Spleen (tissue), 7 donors: Measurements from ENCODE around the gene EPHB1.

ENCODE experiments used
- POLR2A ChIP-seq, 3 donors: fragments of 450-650 bp; IDR thresholded peaks; one replicate each; pipeline ENCODE4 v1.5.1; 2017; ENCODE audit warnings: antibody characterized with exemption in 3 of 3, mild to moderate bottlenecking in 1 of 3
- POLR2AphosphoS5 ChIP-seq, 3 donors: sonication (generic); formaldehyde crosslinking; IDR thresholded peaks; one replicate each; pipeline ENCODE4 v1.5.1; 2017; ENCODE audit warnings: antibody characterized with exemption in 3 of 3
- TF ChIP-seq, protein P1 (sequence below), 11 experiments: fragments of 200-600 bp in 7 of 11; fragments of 450-650 bp in 4 of 11; sonication (generic) in 4 of 11; IDR thresholded peaks in 8 of 11; conservative IDR thresholded peaks in 3 of 11; 1 replicate in 7 of 11; 2 replicates in 4 of 11; pipeline versions ENCODE4 v1.4.0 to v1.8.0; 2016 to 2021; ENCODE audit warnings: antibody characterized with exemption in 11 of 11, inconsistent platforms in 4 of 11, mild to moderate bottlenecking in 1 of 11
- donor health status: DM: no; HTN: no; CAD: no; lungs with moderate emphysema.
- donor health status: DM: no; HTN: no; CAD: no.
- donor health status: DM: no; HTN: no; CAD: no.

DNA sequence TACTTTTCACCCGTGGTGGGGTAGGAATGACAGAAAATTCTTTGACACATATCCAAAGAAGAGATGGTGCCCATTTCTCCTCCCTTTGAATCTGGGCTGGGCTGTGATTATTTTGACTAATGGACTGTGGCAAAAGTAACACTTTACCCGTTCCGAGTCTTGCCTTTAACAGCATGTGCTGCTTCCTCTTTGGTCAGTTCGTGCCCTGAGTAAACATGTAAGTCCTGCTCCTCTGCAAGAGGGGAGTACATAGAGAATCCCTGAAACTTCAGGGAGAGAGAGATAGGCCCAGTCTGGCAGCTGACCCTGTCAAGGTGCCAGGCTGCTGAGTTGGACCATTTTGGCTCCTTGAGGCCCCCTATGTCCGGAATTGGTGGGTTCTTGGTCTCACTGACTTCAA, 243.1 kb downstream of the EPHB1 start:
- TF ChIP-seq, protein P1, sequence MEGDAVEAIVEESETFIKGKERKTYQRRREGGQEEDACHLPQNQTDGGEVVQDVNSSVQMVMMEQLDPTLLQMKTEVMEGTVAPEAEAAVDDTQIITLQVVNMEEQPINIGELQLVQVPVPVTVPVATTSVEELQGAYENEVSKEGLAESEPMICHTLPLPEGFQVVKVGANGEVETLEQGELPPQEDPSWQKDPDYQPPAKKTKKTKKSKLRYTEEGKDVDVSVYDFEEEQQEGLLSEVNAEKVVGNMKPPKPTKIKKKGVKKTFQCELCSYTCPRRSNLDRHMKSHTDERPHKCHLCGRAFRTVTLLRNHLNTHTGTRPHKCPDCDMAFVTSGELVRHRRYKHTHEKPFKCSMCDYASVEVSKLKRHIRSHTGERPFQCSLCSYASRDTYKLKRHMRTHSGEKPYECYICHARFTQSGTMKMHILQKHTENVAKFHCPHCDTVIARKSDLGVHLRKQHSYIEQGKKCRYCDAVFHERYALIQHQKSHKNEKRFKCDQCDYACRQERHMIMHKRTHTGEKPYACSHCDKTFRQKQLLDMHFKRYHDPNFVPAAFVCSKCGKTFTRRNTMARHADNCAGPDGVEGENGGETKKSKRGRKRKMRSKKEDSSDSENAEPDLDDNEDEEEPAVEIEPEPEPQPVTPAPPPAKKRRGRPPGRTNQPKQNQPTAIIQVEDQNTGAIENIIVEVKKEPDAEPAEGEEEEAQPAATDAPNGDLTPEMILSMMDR (IDR thresholded peaks at IDR 0.05 in 8 of 11, conservative IDR thresholded peaks at IDR 0.05 in 3 of 11), result no peak
- TF ChIP-seq POLR2A (IDR thresholded peaks at IDR 0.05), result no peak
- no peak for TF ChIP-seq POLR2AphosphoS5 (IDR thresholded peaks at IDR 0.05)
